Fibroblast of the aortic adventitia (primary cell): ENCODE data around the gene TPRKB. TPM values are rescaled to one million over a fixed set of nuclear protein-coding genes. Genes with fewer than 3 reads are reported as not detected.
"Not testable (repeated sequence)": the region's sequence is repeated elsewhere in the genome, so short reads cannot be mapped to it uniquely, and the experiment has no call there.

Experiments
- DNase-seq: peaks from one replicate; pipeline ENCODE4 v3.0.0-alpha.2; 2010; ENCODE audit warnings: low read depth
- H3K4me3 ChIP-seq: 2 replicates; pipeline ENCODE4 v1.5.1; 2011; ENCODE audit warnings: low read depth, mild to moderate bottlenecking, control low read depth, low read length, moderate library complexity
- CTCF ChIP-seq: IDR thresholded peaks from 2 replicates; pipeline ENCODE4 v1.5.1; 2011; ENCODE audit warnings: mild to moderate bottlenecking, low read length, control low read depth, inconsistent platforms; ENCODE audit not compliant: insufficient read depth
- total RNA-seq: library from RNA; depleted of rRNA; stranded (reverse); fragments of >200 nt; gene quantifications from 2 replicates; pipeline ENCODE4 v1.2.3, GENCODE V29; 2012; ENCODE audit warnings: low replicate concordance

Gene TPRKB
- total RNA-seq, 1 donor = 54.8 TPM

- no peak for TF ChIP-seq CTCF
- no peak for DNase-seq
- no peak overlapping the region for H3K4me3 ChIP-seq
Observed at GRCh38 chr2:73739101-73739500, 2.0 kb upstream of the TPRKB start.

DNA sequence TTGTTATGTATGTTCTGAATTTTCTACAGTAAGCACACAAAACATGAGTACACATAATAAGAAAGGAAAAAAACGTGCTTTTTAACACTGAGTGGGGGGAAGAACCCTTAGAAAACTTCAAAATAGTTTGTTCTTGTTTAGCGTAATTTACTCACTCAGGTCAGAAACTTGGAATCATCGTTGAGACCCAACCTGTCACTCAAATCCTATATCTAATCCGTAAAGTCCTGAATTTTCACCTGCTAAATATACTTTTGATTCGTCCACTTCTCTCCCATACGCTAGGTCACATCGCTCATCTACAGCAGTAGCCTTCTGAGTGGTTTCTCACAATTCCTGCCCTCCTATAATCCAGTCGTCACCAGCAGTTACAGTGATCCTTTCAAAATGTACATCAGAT is 767 bp downstream of the TPRKB start:
- peak overlapping the region; percentile 98 for H3K4me3 ChIP-seq
- TF ChIP-seq CTCF = no peak
- DNase-seq = no peak

DNA sequence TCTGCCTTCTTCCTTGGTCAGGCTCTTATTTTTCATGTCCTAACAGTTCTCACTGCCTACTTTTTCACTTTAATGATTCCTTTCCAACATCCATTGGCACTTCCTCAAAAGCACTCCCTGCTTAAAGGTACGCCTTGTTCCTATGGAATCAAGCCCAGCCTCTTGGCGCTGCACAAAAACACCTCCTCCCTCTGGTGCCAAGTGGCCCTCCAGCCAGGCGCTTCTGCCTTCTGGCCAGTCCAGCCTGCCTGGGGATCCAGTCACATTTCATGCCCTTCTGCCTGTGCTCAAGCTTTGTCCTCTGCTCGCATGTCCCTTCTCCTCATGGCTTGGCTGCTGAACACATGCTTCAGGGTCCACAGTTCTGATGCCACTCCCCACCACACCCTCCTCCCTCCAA is 6.3 kb downstream of the TPRKB start:
- no peak for TF ChIP-seq CTCF
- DNase-seq = no peak
- no peak overlapping the region for H3K4me3 ChIP-seq

DNA sequence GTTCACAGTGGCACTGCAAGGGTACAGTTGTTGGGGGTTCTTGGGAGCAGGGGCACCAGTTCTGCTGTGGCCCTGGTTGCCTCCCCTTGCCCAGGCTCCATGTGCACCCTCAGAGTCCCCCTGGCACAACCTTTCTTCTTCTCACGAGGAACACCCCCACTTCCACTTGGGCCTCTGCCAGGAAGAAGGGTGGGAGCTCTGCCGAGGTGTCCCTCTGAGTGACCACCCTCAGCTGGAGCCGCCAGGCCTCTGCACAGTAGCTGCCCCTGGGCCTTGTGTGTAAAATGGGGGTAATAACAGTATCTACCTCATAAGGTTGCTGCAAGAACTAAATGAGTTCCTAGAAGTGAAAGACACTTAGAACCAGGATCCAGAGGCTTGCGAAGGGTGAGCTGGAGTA is 8.4 kb downstream of the TPRKB start:
- no peak for DNase-seq
- TF ChIP-seq CTCF = no peak
- no peak overlapping the region for H3K4me3 ChIP-seq

DNA sequence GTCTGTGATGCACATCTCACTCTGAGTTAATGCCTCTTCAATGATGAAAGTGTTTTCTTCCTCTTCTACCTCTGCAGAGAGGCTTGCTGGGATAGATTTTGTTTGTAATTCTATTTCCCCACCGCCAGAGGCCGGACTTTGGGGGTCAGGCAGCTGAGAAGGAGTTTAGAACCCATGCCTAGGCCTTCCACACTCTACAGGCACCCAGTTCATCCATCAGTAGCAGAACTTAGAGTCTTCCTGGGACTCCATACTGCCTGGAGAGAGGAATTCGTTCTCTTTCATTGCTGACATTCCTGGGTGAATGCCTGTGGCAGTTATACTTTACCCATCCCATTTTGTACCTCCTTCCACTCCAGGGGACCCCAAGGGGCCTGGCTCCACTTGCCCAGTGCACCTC is 9.1 kb downstream of the TPRKB start:
- DNase-seq = no peak
- TF ChIP-seq CTCF = no peak
- H3K4me3 ChIP-seq = no peak overlapping the region

DNA sequence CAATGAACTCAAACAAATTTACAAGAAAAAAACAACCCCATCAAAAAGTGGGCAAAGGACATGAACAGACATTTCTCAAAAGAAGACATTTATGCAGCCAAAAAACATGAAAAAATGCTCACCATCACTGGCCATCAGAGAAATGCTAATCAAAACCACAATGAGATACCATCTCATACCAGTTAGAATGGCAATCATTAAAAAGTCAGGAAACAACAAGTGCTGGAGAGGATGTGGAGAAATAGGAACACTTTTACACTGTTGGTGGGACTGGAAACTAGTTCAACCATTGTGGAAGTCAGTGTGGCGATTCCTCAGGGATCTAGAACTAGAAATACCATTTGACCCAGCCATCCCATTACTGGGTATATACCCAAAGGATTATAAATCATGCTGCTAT is 10.5 kb downstream of the TPRKB start:
- not testable (repeated sequence) for H3K4me3 ChIP-seq, DNase-seq

DNA sequence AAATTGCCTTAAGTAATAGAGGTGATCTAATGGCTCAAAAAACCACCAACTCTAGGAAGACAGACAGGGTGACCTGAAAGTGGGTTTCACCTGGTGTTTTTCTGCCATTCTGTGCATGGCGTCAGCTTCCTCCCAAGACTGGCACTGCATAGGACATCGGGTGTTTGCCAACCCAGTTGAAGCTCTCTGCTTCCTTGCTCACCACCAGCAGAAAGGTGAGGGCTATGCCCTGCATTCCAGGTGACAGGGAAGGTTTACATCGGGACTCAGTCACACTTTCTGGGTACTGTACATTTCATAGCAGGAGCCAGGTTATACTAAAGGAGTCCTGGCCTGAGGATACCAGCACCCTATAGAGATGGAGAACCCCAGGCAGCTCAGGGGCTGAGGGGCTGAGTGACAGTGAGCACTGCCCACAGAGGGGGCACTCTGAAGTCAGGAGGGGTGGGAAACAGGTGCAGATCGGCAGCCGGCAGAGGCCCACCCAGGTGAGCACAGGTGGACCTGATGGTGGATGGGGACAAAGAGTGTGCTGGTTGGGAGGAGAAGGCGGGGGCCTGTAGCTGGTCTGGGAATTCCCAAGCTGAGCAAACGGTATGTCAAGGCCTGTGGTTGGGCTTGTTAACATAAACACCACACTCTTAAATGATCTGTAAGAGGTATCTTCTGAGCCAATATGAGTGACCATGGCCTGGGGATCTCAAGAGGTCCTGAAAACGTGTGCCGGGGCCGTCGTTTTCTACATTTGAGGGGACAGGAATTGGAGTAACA is 18.1 kb downstream of the TPRKB start:
- no peak overlapping the region for H3K4me3 ChIP-seq
- no peak for TF ChIP-seq CTCF
- no peak for DNase-seq
